ENCODE measurements around the gene PARD3. TPM values are rescaled to one million over a fixed set of nuclear protein-coding genes. Genes with fewer than 3 reads are reported as not detected.
A peak's percentile ranks its signal among the peaks of the same experiment; 100 is the strongest.

The PARD3 gene
- total RNA-seq, 1 donor from 2014 or later = 98.2 TPM

- DNase-seq (ENCODE audit: low read depth) (no peak), FAIRE-seq (no peak)
- no peaks in the 10 kb centered on the region for H3K27me3 ChIP-seq (ENCODE audit: control insufficient read depth, insufficient read depth, low read length)
Measured at GRCh38 chr10:34303022-34303421, 512.1 kb downstream of the PARD3 start.

GRCh38 chr10:34299105-34299611 is 515.9 kb downstream of the PARD3 start:
- H3K4me3 ChIP-seq (ENCODE audit: low read depth, low read length) = no peak overlapping the region
- no peak for TF ChIP-seq CTCF (IDR thresholded peaks at IDR 0.05; ENCODE audit: insufficient read depth, low read length, severe bottlenecking)
- no peaks in the 10 kb centered on the region for H3K36me3 ChIP-seq (ENCODE audit: control insufficient read depth, insufficient read depth, low read length)
- FAIRE-seq (no peak), DNase-seq (ENCODE audit: low read depth) (peak; percentile 18)
- no peaks in the 10 kb centered on the region for H3K27me3 ChIP-seq (ENCODE audit: control insufficient read depth, insufficient read depth, low read length)

More at GRCh38 chr10:34303022-34303421, 512.1 kb downstream of the PARD3 start:
- TF ChIP-seq CTCF (IDR thresholded peaks at IDR 0.05; ENCODE audit: insufficient read depth, low read length, severe bottlenecking) = no peak
- Histone ChIP-seq H3K36me3 (ENCODE audit: control insufficient read depth, insufficient read depth, low read length) (no peaks in the 10 kb centered on the region), H3K4me3 (ENCODE audit: low read depth, low read length) (no peak overlapping the region)

DNA sequence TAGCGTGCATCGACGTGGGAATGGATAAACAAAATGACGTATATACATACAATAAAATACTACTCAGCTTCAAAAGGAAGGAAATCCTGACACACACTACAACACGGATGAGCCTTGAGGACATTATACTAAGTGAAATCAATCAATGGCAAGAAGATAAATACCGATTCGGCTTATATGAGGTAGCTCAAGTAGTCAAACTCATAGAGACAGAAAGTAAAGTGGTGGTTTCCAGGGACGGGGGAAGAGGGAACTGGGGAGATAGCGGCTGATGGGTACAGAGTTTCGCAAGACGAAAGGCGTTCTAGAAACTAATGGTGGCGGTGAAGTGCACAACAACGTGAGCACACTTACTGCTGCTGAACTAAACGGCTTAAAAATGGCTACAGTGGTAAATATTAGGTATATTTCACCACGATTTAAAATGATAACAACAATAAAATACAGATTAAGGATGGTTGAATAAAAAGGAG is 516.7 kb downstream of the PARD3 start:
- no peaks in the 10 kb centered on the region for H3K27me3 ChIP-seq (ENCODE audit: control insufficient read depth, insufficient read depth, low read length)
- no peak overlapping the region for H3K4me3 ChIP-seq (ENCODE audit: low read depth, low read length)
- TF ChIP-seq CTCF (IDR thresholded peaks at IDR 0.05; ENCODE audit: insufficient read depth, low read length, severe bottlenecking) = no peak
- FAIRE-seq (no peak), DNase-seq (ENCODE audit: low read depth) (no peak)
- no peaks in the 10 kb centered on the region for H3K36me3 ChIP-seq (ENCODE audit: control insufficient read depth, insufficient read depth, low read length)

- DNase-seq (ENCODE audit: low read depth) (no peak), FAIRE-seq (no peak)
- no peak overlapping the region for H3K4me3 ChIP-seq (ENCODE audit: low read depth, low read length)
- no peaks in the 10 kb centered on the region for H3K27me3 ChIP-seq (ENCODE audit: control insufficient read depth, insufficient read depth, low read length)
- H3K36me3 ChIP-seq (ENCODE audit: control insufficient read depth, insufficient read depth, low read length) = no peaks in the 10 kb centered on the region
- no peak for TF ChIP-seq CTCF (IDR thresholded peaks at IDR 0.05; ENCODE audit: insufficient read depth, low read length, severe bottlenecking)
Measured at GRCh38 chr10:34297541-34298345, 517.4 kb downstream of the PARD3 start.

GRCh38 chr10:34295142-34295548 is 520.0 kb downstream of the PARD3 start:
- DNase-seq (ENCODE audit: low read depth) (no peak), FAIRE-seq (peak; percentile 92)
- H3K36me3 ChIP-seq (ENCODE audit: control insufficient read depth, insufficient read depth, low read length) = no peaks in the 10 kb centered on the region
- TF ChIP-seq CTCF (IDR thresholded peaks at IDR 0.05; ENCODE audit: insufficient read depth, low read length, severe bottlenecking) = no peak
- H3K27me3 ChIP-seq (ENCODE audit: control insufficient read depth, insufficient read depth, low read length) = no peaks in the 10 kb centered on the region
- H3K4me3 ChIP-seq (ENCODE audit: low read depth, low read length) = no peak overlapping the region
